Measurements from ENCODE around the gene FBXW9. TPM values are rescaled to one million over a fixed set of nuclear protein-coding genes. Genes with fewer than 3 reads are reported as not detected.

Gene FBXW9
- total RNA-seq, 2 donors from 2014 or later, result 1.8 TPM

- TF ChIP-seq, protein P1, sequence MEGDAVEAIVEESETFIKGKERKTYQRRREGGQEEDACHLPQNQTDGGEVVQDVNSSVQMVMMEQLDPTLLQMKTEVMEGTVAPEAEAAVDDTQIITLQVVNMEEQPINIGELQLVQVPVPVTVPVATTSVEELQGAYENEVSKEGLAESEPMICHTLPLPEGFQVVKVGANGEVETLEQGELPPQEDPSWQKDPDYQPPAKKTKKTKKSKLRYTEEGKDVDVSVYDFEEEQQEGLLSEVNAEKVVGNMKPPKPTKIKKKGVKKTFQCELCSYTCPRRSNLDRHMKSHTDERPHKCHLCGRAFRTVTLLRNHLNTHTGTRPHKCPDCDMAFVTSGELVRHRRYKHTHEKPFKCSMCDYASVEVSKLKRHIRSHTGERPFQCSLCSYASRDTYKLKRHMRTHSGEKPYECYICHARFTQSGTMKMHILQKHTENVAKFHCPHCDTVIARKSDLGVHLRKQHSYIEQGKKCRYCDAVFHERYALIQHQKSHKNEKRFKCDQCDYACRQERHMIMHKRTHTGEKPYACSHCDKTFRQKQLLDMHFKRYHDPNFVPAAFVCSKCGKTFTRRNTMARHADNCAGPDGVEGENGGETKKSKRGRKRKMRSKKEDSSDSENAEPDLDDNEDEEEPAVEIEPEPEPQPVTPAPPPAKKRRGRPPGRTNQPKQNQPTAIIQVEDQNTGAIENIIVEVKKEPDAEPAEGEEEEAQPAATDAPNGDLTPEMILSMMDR (IDR thresholded peaks at IDR 0.05), result no peak
- H3K27me3 ChIP-seq, result no peaks in the 10 kb centered on the region
- peaks cover 94% of the 10 kb centered on the region for H3K36me3 ChIP-seq
- DNase-seq (ENCODE audit: low spot score), result no peak
- H3K4me3 ChIP-seq, result no peak overlapping the region
- no peak overlapping the region for H3K27ac ChIP-seq
- H3K9me3 ChIP-seq, result no peaks in the 10 kb centered on the region
- H3K4me1 ChIP-seq, result no peaks in the 10 kb centered on the region
These were observed 12.2 kb upstream of the FBXW9 start for GRCh38 chr19:12708641-12709040.

- H3K4me1 ChIP-seq, result no peaks in the 10 kb centered on the region
- peaks cover 97% of the 10 kb centered on the region for H3K36me3 ChIP-seq
- H3K27me3 ChIP-seq, result no peaks in the 10 kb centered on the region
These were observed 9.9 kb upstream of the FBXW9 start for GRCh38 chr19:12706332-12706718.

DNA sequence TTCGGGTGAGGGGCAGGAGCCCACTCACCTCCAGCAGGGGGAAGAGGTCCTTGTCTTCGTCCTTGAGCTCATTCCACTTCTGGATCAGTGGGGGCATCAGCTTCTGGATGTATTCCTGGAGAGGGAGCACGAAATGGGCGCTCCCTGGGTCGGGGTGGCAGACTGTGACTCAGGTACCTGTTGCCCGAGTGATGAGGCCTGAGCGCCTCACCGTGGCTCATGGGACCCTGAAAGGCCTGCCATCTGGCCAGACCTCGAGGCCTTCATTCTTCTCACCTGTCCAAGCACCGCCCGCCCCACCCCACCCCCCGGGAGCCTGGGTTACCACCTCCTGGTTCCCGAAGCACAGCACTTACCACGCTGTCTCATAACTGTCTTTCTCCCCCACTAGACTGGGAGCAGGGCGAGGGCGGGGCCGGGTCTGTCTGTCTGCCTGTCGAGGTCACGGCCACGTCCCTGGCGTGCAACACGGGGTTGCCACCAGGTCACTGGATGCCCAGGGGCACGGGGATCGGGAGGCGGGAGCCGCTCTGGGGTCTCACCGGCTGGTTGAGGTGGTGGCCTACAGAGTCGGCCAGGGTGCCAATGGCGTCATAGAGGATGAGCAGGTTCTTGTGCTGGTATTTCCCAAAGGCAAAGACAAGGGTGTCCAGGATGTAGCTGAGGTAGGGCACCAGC, 9.4 kb upstream of the FBXW9 start:
- H3K4me1 ChIP-seq, result no peaks in the 10 kb centered on the region
- DNase-seq (ENCODE audit: low spot score), result no peak
- H3K4me3 ChIP-seq, result no peak overlapping the region
- no peaks in the 10 kb centered on the region for H3K9me3 ChIP-seq
- peaks cover 97% of the 10 kb centered on the region for H3K36me3 ChIP-seq
- H3K27ac ChIP-seq, result no peak overlapping the region
- TF ChIP-seq, protein P1 (IDR thresholded peaks at IDR 0.05), result no peak
- H3K27me3 ChIP-seq, result no peaks in the 10 kb centered on the region

More at GRCh38 chr19:12706332-12706718, 9.9 kb upstream of the FBXW9 start:
- no peak overlapping the region for H3K27ac ChIP-seq
- TF ChIP-seq, protein P1 (IDR thresholded peaks at IDR 0.05), result no peak
- DNase-seq (ENCODE audit: low spot score), result no peak
- no peaks in the 10 kb centered on the region for H3K9me3 ChIP-seq
- no peak overlapping the region for H3K4me3 ChIP-seq

GRCh38 chr19:12705169-12705568, 8.7 kb upstream of the FBXW9 start:
- Histone ChIP-seq H3K9me3 (no peaks in the 10 kb centered on the region), H3K4me1 (no peaks in the 10 kb centered on the region), H3K36me3 (peaks cover 97% of the 10 kb centered on the region), H3K4me3 (no peak overlapping the region), H3K27ac (no peak overlapping the region), H3K27me3 (no peaks in the 10 kb centered on the region)
- TF ChIP-seq, protein P1 (IDR thresholded peaks at IDR 0.05), result no peak
- no peak for DNase-seq (ENCODE audit: low spot score)

DNA sequence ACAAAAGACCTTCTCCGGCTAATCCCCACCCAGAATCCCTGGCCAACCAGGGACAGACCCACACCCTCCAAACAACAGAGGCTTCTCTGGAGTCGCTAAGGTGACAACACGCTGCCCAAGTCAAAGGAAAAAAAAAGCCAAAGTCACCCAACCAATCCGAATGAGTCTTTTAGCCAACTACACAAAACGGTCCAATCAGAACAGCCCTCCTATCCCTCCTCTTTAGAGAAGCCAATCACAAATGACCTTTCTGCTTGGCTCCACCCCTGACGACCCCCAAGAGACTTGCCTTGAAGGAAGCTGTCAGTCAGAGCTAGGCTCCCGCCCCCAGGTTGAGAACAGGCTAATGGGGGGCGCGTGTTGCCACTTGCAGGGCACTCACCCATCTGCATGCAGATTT, 6.6 kb upstream of the FBXW9 start:
- TF ChIP-seq, protein P1 (IDR thresholded peaks at IDR 0.05), result no peak
- no peaks in the 10 kb centered on the region for H3K9me3 ChIP-seq
- H3K4me3 ChIP-seq, result no peak overlapping the region
- peaks cover 79% of the 10 kb centered on the region for H3K36me3 ChIP-seq
- no peaks in the 10 kb centered on the region for H3K4me1 ChIP-seq
- H3K27me3 ChIP-seq, result no peaks in the 10 kb centered on the region
- no peak overlapping the region for H3K27ac ChIP-seq
- no peak for DNase-seq (ENCODE audit: low spot score)
